HCT116 (cell line): ENCODE results near the gene MZT1. TPM values are rescaled to one million over a fixed set of nuclear protein-coding genes. Genes with fewer than 3 reads are reported as not detected.

Source experiments
- ATAC-seq: fragments of 200-7000 bp; cut with Tn5 transposase; 2 replicates; pipeline ENCODE4 v1.9.1; 2020; ENCODE audit warnings: mild to moderate bottlenecking, moderate library complexity
- BruUV-seq: library from RNA; stranded (reverse); fragments of 400-500 nt; replicated peaks from 2 replicates; lab custom pipeline; 2021; lab: Mats Ljungman, UMichigan
- CTCF ChIA-PET: fragments of 300-600 bp; sonication (Branson Sonifier 250); formaldehyde crosslinking; loops from one replicate; lab custom pipeline; 2021; ENCODE audit warnings: antibody characterized with exemption; lab: Charles Lee
- POLR2A ChIA-PET: fragments of 300-600, 350-600 bp; sonication (Branson Sonifier 250); formaldehyde crosslinking; loops from one replicate; lab custom pipeline; 2021; ENCODE audit warnings: antibody characterized with exemption; lab: Charles Lee
- RAD21 ChIA-PET, 2 experiments: fragments of 300-600 bp; sonication (Branson Sonifier 250); formaldehyde crosslinking; loops; one replicate each; lab custom pipeline; 2023; ENCODE audit warnings: low total read pairs in 2 of 2; ENCODE audit not compliant: uncharacterized antibody in 2 of 2, unreplicated experiment in 2 of 2, low non-redundant PET in 1 of 2; lab: Charles Lee
- DNase-seq: peaks from one replicate; pipeline ENCODE4 v3.0.0-alpha.2; 2010; ENCODE audit warnings: low read depth, low spot score
- H2AFZ ChIP-seq: fragments of 200-600 bp; shearing (Covaris generic), sonication (generic); 2 replicates; pipeline ENCODE4 v1.6.1; 2017; ENCODE audit warnings: low read depth, mixed run types, mixed read lengths, antibody characterized with exemption, low read length; ENCODE audit not compliant: poor library complexity, severe bottlenecking
- H3K27ac ChIP-seq: 2 replicates; pipeline ENCODE4 v1.5.1; 2012; ENCODE audit warnings: low read depth, low read length
- H3K27me3 ChIP-seq: fragments of 200-600 bp; sonication (generic); 2 replicates; pipeline ENCODE4 v1.6.1; 2016; ENCODE audit warnings: mixed run types, low read length, mixed read lengths; ENCODE audit not compliant: insufficient read depth
- H3K36me3 ChIP-seq, 2 experiments: fragments of 200-500 bp in 1 of 2; fragments of 200-600 bp in 1 of 2; sonication (Bioruptor generic) in 1 of 2; sonication (generic) in 1 of 2; 2 replicates each; pipeline versions ENCODE4 v1.5.1 to v1.6.1; 2014 to 2016; ENCODE audit warnings: low read length in 2 of 2, inconsistent platforms in 1 of 2, mixed read lengths in 1 of 2, mixed run types in 1 of 2; ENCODE audit not compliant: insufficient read depth in 2 of 2, control insufficient read depth in 1 of 2
- H3K4me1 ChIP-seq, 2 experiments: fragments of 200-600 bp in 1 of 2; sonication (generic) in 1 of 2; 2 replicates each; pipeline versions ENCODE4 v1.5.1 to v1.6.1; 2012 to 2017; ENCODE audit warnings: low read length in 2 of 2, inconsistent platforms in 1 of 2, mild to moderate bottlenecking in 1 of 2, mixed read lengths in 1 of 2, mixed run types in 1 of 2, moderate library complexity in 1 of 2; ENCODE audit not compliant: insufficient read depth in 2 of 2, control insufficient read depth in 1 of 2
- H3K4me2 ChIP-seq: fragments of 200-600 bp; sonication (generic); 2 replicates; pipeline ENCODE4 v1.6.1; 2017; ENCODE audit warnings: mixed run types, low read length, mixed read lengths
- H3K4me3 ChIP-seq, 2 experiments: fragments of 200-600 bp in 1 of 2; sonication (generic) in 1 of 2; replicated peaks in 1 of 2; 2 replicates each; pipeline ENCODE4 v1.5.1; 2011 to 2016; ENCODE audit warnings: low read length in 2 of 2, control low read depth in 1 of 2, low read depth in 1 of 2, mild to moderate bottlenecking in 1 of 2, mixed read lengths in 1 of 2, mixed run types in 1 of 2
- H3K79me2 ChIP-seq: fragments of 200-600 bp; sonication (generic); 2 replicates; pipeline ENCODE4 v1.6.1; 2017; ENCODE audit warnings: mild to moderate bottlenecking, mixed run types, low read length, moderate library complexity, mixed read lengths; ENCODE audit not compliant: insufficient read depth
- H3K9ac ChIP-seq: fragments of 200-600 bp; sonication (generic); 2 replicates; pipeline ENCODE4 v1.6.1; 2016; ENCODE audit warnings: low read length, mixed read lengths
- H3K9me2 ChIP-seq: fragments of 200-600 bp; sonication (generic), shearing (Covaris generic); 2 replicates; pipeline ENCODE4 v1.6.1; 2017; ENCODE audit warnings: mixed run types, mild to moderate bottlenecking, moderate library complexity; ENCODE audit not compliant: insufficient read depth
- H3K9me3 ChIP-seq, 2 experiments: fragments of 200-500 bp in 1 of 2; fragments of 200-600 bp in 1 of 2; sonication (Bioruptor generic) in 1 of 2; sonication (generic) in 1 of 2; 2 replicates each; pipeline ENCODE4 v1.6.1; 2014 to 2017; ENCODE audit warnings: low read length in 2 of 2, mixed read lengths in 2 of 2, inconsistent platforms in 1 of 2, low read depth in 1 of 2, mild to moderate bottlenecking in 1 of 2, mixed run types in 1 of 2, moderate library complexity in 1 of 2; ENCODE audit not compliant: control insufficient read depth in 1 of 2, insufficient read depth in 1 of 2
- H4K20me1 ChIP-seq: fragments of 200-600 bp; sonication (generic), shearing (Covaris generic); 2 replicates; pipeline ENCODE4 v1.6.1; 2017; ENCODE audit warnings: mixed run types, mild to moderate bottlenecking, moderate library complexity; ENCODE audit not compliant: insufficient read depth
- CBX3 ChIP-seq: IDR thresholded peaks from 2 replicates; pipeline ENCODE4 v1.6.1; 2012; ENCODE audit warnings: low read depth
- ELF1 ChIP-seq: IDR thresholded peaks from 2 replicates; pipeline ENCODE4 v1.6.1; 2012; ENCODE audit warnings: low read depth, borderline replicate concordance
- REST ChIP-seq: IDR thresholded peaks from 2 replicates; pipeline ENCODE4 v1.6.1; 2012; ENCODE audit warnings: low read depth
- TCF7L2 ChIP-seq: IDR thresholded peaks from 2 replicates; pipeline ENCODE4 v1.7.0; 2011; ENCODE audit warnings: borderline replicate concordance, inconsistent platforms; ENCODE audit not compliant: insufficient read depth, insufficient read length; ENCODE audit errors: extremely low read depth
- intact Hi-C: fragments of 100-400 bp; cut with micrococcal nuclease; formaldehyde crosslinking; loops from 2 replicates; pipeline ENCODE4 v1.10.0; 2022
- total RNA-seq: library from RNA; stranded (reverse); gene quantifications from one replicate; pipeline ENCODE4 v1.2.1, GENCODE V29; 2021; ENCODE audit not compliant: unreplicated experiment
- TF ChIP-seq, protein P1 (sequence below): IDR thresholded peaks from 2 replicates; pipeline ENCODE4 v1.6.1; 2011; ENCODE audit warnings: mild to moderate bottlenecking, low read length, moderate library complexity; ENCODE audit not compliant: insufficient replicate concordance; ENCODE audit errors: extremely low read depth

The MZT1 gene
- total RNA-seq, 1 experiment from 2014 or later: 19.0 TPM

DNA sequence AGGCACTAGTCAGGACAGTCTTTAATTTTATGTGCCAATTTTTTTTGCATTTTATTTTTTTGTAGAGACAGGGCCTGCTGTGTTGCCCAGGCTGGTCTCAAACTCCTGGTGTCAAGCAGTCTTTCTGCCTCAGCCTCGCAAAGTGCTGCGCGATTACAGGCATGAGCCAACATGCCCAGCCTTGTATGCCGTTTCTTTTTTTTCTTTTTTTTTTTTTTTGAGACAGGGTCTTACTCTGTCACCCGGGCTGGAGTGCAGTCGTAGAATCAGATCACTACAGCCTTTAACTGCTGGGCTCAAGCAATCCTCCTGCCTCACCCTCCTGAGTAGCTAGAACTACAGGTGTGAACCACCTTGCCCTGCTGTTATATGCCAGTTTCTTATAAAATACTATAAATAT lies 26.7 kb upstream of the MZT1 start:
- ChIA-PET CTCF (no interaction called here), RAD21 (no interaction called here), POLR2A (no interaction called here)
- Histone ChIP-seq H2AFZ (no peak overlapping the region), H3K9me2 (no peaks in the 10 kb centered on the region), H3K4me1 (no peaks in the 10 kb centered on the region), H3K4me3 (no peak overlapping the region), H3K79me2 (peaks cover 68% of the 10 kb centered on the region), H3K9ac (no peak overlapping the region), H3K27ac (no peak overlapping the region), H4K20me1 (peaks cover 4% of the 10 kb centered on the region; the same call in 1 of the 2 replicates), H3K27me3 (no peaks in the 10 kb centered on the region), H3K36me3 (peaks cover 51 to 64% of the 10 kb centered on the region in 2 experiments), H3K4me2 (no peak overlapping the region), H3K9me3 (no peaks in the 10 kb centered on the region)
- intact Hi-C loops: no loop called here
- TF ChIP-seq CBX3 (no peak), REST (no peak), TCF7L2 (no peak), ELF1 (no peak)
- TF ChIP-seq, protein P1, sequence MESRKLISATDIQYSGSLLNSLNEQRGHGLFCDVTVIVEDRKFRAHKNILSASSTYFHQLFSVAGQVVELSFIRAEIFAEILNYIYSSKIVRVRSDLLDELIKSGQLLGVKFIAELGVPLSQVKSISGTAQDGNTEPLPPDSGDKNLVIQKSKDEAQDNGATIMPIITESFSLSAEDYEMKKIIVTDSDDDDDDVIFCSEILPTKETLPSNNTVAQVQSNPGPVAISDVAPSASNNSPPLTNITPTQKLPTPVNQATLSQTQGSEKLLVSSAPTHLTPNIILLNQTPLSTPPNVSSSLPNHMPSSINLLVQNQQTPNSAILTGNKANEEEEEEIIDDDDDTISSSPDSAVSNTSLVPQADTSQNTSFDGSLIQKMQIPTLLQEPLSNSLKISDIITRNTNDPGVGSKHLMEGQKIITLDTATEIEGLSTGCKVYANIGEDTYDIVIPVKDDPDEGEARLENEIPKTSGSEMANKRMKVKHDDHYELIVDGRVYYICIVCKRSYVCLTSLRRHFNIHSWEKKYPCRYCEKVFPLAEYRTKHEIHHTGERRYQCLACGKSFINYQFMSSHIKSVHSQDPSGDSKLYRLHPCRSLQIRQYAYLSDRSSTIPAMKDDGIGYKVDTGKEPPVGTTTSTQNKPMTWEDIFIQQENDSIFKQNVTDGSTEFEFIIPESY: no peak
- ATAC-seq (no peak), DNase-seq (no peak)
- BruUV-seq: no TSS peak
